HepG2 (cell line): ENCODE measurements around the gene CD274. TPM values are rescaled to one million over a fixed set of nuclear protein-coding genes. Genes with fewer than 3 reads are reported as not detected.

Experiments
- ARNTL ChIP-seq: sonication (generic); formaldehyde crosslinking; IDR thresholded peaks from 2 replicates; pipeline ENCODE4 v1.4.0; 2020; ENCODE audit warnings: mild to moderate bottlenecking, missing genetic modification reagents
- CREB3 ChIP-seq: sonication (generic); formaldehyde crosslinking; IDR thresholded peaks from 2 replicates; pipeline ENCODE4 v1.5.0; 2020; ENCODE audit warnings: missing genetic modification reagents
- FOXP4 ChIP-seq: sonication (generic); formaldehyde crosslinking; IDR thresholded peaks from 2 replicates; pipeline ENCODE4 v1.4.0; 2020; ENCODE audit warnings: missing genetic modification reagents
- HBP1 ChIP-seq: IDR thresholded peaks from 2 replicates; pipeline ENCODE4 v1.6.1; 2016; ENCODE audit warnings: low read depth, control low read depth
- HOXA5 ChIP-seq: sonication (generic); formaldehyde crosslinking; IDR thresholded peaks from 2 replicates; pipeline ENCODE4 v1.4.0; 2020; ENCODE audit warnings: missing genetic modification reagents
- MAX ChIP-seq: IDR thresholded peaks from 2 replicates; pipeline ENCODE4 v1.6.1; 2012; ENCODE audit warnings: inconsistent platforms
- MXD1 ChIP-seq: sonication (generic); formaldehyde crosslinking; IDR thresholded peaks from 2 replicates; pipeline ENCODE4 v1.4.0; 2020; ENCODE audit warnings: mild to moderate bottlenecking, missing genetic modification reagents
- MYPOP ChIP-seq: sonication (generic); formaldehyde crosslinking; IDR thresholded peaks from 2 replicates; pipeline ENCODE4 v1.8.1; 2023; ENCODE audit warnings: mild to moderate bottlenecking, moderate library complexity, missing genetic modification reagents
- POLR2A ChIP-seq, 2 experiments: IDR thresholded peaks; 2 replicates each; pipeline ENCODE4 v1.6.1; 2011; ENCODE audit warnings: low read depth in 2 of 2, low read length in 2 of 2, mild to moderate bottlenecking in 1 of 2, moderate library complexity in 1 of 2; ENCODE audit not compliant: insufficient read depth in 1 of 2
- POLR2G ChIP-seq: fragments of 200-400 bp; formaldehyde crosslinking; IDR thresholded peaks from 2 replicates; pipeline ENCODE4 v1.6.1; 2018; ENCODE audit warnings: mild to moderate bottlenecking, low read depth, low read length, moderate library complexity
- REXO4 ChIP-seq: sonication (generic); formaldehyde crosslinking; IDR thresholded peaks from 2 replicates; pipeline ENCODE4 v1.8.0; 2022; ENCODE audit warnings: missing genetic modification reagents, mild to moderate bottlenecking, borderline replicate concordance
- SNAPC4 ChIP-seq: sonication (generic); formaldehyde crosslinking; IDR thresholded peaks from 2 replicates; pipeline ENCODE4 v1.4.0; 2020; ENCODE audit warnings: mild to moderate bottlenecking, missing genetic modification reagents
- ZNF12 ChIP-seq: sonication (generic); formaldehyde crosslinking; IDR thresholded peaks from 2 replicates; pipeline ENCODE4 v1.5.0; 2020; ENCODE audit warnings: missing genetic modification reagents
- ZNF354B ChIP-seq: sonication (generic); formaldehyde crosslinking; IDR thresholded peaks from 2 replicates; pipeline ENCODE4 v1.8.0; 2022; ENCODE audit warnings: mild to moderate bottlenecking, missing genetic modification reagents
- ZNF550 ChIP-seq: sonication (generic); formaldehyde crosslinking; IDR thresholded peaks from 2 replicates; pipeline ENCODE4 v1.4.0; 2020; ENCODE audit warnings: mild to moderate bottlenecking, missing genetic modification reagents, borderline replicate concordance
- ZNF564 ChIP-seq: sonication (generic); formaldehyde crosslinking; IDR thresholded peaks from 2 replicates; pipeline ENCODE4 v1.8.1; 2023; ENCODE audit warnings: mild to moderate bottlenecking, missing genetic modification reagents
- polyA plus RNA-seq, 8 experiments: library from polyadenylated mRNA; depleted of rRNA in 3 of 8; stranded (reverse) in 7 of 8; unstranded in 1 of 8; fragments of >200 nt; fragmentation: Illumina TruSeq in 4 of 8; extraction: Trizol in 4 of 8; gene quantifications; 2 replicates each; pipeline versions ENCODE4 v1.2.1 to v1.2.3, GENCODE V29; 2011 to 2016; ENCODE audit warnings: low read depth in 4 of 8, missing spikeins in 1 of 8, mixed read lengths in 1 of 8; ENCODE audit not compliant: insufficient read depth in 1 of 8
- total RNA-seq, 5 experiments: library from RNA; depleted of rRNA; stranded (reverse); fragments of >200 nt; fragmentation: Illumina TruSeq; extraction: Trizol; gene quantifications; 2 replicates each; pipeline ENCODE4 v1.2.3, GENCODE V29; 2016; ENCODE audit warnings: low read depth in 1 of 5

The CD274 gene
- total and polyA plus RNA-seq, 2 of the 13 experiments (the other 11 are each of a cell fraction or from before 2014, with no cell fraction given), result 0.17 to 0.49 TPM

GRCh38 chr9:5437254-5438216 is 12.8 kb upstream of the CD274 start, which contains the start of gene PLGRKT (continued):
- TF ChIP-seq POLR2A (IDR thresholded peaks at IDR 0.05; ENCODE audit: insufficient read depth in 1 of 2, low read depth in 2 of 2, low read length in 2 of 2) (peak; percentile 87 to 88), MXD1 (CRISPR knock-in tag) (peak; percentile 84), ZNF550 (CRISPR knock-in tag) (no peak), FOXP4 (no peak), ZNF564 (CRISPR knock-in tag) (0 out of 2 replicates have a peak, but pooled peaks have one; percentile 77), ZNF354B (CRISPR knock-in tag) (0 out of 2 replicates have a peak, but pooled peaks have one; percentile 42), MAX (peak; percentile 65), HBP1 (0 out of 2 replicates have a peak, but pooled peaks have one; percentile 60), SNAPC4 (CRISPR knock-in tag) (0 out of 2 replicates have a peak, but pooled peaks have one; percentile 54), ARNTL (CRISPR knock-in tag) (no peak), MYPOP (CRISPR knock-in tag) (peak; percentile 65), POLR2G (peak; percentile 91), ZNF12 (0 out of 2 replicates have a peak, but pooled peaks have one; percentile 17), REXO4 (CRISPR knock-in tag) (no peak), HOXA5 (CRISPR knock-in tag) (peak; percentile 67; the same call in 1 of the 2 replicates), CREB3 (CRISPR knock-in tag) (peak; percentile 83; the same call in 1 of the 2 replicates)
